Stomach (tissue), 4 donors: ENCODE data around the gene EEFSEC.

ENCODE experiments used
- CTCF ChIP-seq, 7 experiments: fragments of 450-650 bp in 4 of 7; fragments of 200-600 bp in 3 of 7; sonication (generic) in 3 of 7; IDR thresholded peaks; one replicate each; pipeline ENCODE4 v1.5.1; 2016 to 2019; ENCODE audit warnings: antibody characterized with exemption in 7 of 7, control low read depth in 2 of 7, mild to moderate bottlenecking in 1 of 7
- POLR2A ChIP-seq, 4 donors: fragments of 450-650 bp; IDR thresholded peaks; one replicate each; pipeline ENCODE4 v1.6.1; 2016; ENCODE audit warnings: antibody characterized with exemption in 4 of 4, control low read depth in 2 of 4, mild to moderate bottlenecking in 1 of 4, moderate library complexity in 1 of 4

GRCh38 chr3:128426128-128426921, 273.0 kb downstream of the EEFSEC start:
- TF ChIP-seq POLR2A (IDR thresholded peaks at IDR 0.05), result no peak
- peak in 5 of 7 experiments; percentile 46 to 98 (median 80) for TF ChIP-seq CTCF (IDR thresholded peaks at IDR 0.05)
